AG08395 (cell line): ENCODE measurements around the gene RFX2.

Experiments
- DNase-seq: peaks from one replicate; pipeline ENCODE4 v3.0.0; 2012; ENCODE audit warnings: mixed read lengths, low spot score

Gene RFX2

DNA sequence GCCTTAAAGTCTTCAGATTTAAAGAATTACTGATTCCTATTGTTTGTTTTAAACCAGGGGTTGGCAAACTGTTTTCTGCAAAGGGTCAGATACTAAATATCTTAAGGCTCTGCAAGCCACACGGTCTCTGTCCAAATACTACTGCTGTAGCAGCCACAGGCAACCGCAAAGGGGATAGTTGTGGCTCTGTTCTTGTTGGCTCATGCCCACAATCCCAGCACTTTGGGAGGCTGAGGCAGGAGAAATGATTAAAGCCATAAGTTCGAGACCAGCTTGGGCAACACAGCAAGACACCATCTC lies 154.7 kb downstream of the RFX2 start:
- DNase-seq = peak; percentile 38

- DNase-seq = peak; percentile 31
Observed at GRCh38 chr19:5954293-5954692, 156.0 kb downstream of the RFX2 start.

GRCh38 chr19:5953680-5954213 lies 156.6 kb downstream of the RFX2 start:
- DNase-seq = peak; percentile 64

DNA sequence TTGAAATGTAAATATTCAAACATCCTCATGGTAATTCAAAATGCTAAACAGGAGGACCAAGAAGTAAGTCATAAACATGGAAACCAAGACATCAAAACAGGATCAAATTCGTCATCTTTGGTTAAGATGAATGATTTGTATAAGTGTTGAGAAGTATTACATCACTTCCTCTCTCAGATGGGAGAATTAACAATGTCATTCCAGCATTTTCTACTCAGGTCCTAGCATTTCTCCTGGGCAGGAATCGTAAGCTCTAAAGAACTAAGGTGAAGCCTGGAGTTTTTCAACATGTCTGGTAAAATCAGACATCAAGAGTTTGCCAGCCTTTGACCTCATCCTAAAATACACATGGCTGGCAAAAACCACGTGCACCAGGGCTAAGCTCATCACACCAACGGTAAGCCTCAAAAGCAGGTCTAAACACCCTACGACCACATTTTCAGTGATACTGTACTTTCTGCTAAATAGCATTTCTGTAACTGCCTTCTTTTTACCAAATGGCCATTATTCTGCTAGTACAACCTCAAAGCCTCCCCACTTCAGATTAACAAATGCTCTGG lies 157.2 kb downstream of the RFX2 start:
- DNase-seq = no peak

GRCh38 chr19:5952193-5953029 lies 157.9 kb downstream of the RFX2 start:
- no peak for DNase-seq

GRCh38 chr19:5951338-5951861 lies 158.9 kb downstream of the RFX2 start:
- DNase-seq = no peak

DNA sequence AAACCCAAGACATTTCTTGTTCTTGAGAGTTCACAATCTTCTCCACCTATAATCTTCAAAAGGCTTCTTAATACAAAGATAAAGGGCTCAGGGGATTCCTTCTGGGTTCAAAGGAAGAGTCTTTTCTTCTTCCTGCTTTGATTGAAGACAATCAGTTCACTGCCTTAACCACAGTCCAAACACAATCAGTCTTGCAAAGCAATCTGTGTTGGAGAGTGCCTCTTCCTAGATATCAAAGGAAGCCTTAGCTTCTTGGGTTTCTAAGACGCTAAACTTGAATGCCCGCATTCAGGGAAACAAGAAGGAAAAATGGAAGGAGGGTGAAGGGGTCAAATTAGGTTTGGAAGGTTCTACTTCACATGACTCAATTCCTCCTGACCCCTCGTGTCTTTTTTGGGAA lies 159.6 kb downstream of the RFX2 start:
- no peak for DNase-seq

DNA sequence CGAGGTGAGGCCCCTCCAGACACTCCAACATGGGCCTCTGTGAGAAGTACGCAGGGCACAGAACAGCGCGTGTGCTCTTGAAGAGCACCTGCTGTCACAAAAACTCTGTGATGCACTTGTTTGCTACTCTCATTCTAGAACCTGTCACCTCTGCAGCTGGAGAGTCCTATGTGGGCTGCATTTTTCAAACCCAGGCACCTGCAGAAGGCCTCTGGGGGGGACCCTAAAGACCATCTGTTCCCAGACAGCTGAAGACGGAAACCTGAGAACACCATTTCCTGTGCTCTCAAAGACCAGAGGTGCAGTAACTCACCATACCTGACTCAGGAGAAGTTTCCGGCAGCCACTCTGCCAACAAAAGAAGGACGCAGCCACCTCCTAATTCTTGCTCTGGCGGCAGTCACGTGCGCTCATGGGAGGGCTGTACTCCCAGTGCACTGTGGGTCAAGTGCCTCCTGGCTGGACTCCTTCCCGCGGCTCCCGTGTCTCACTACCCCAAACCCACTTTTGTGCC lies 160.5 kb downstream of the RFX2 start:
- DNase-seq = no peak

DNA sequence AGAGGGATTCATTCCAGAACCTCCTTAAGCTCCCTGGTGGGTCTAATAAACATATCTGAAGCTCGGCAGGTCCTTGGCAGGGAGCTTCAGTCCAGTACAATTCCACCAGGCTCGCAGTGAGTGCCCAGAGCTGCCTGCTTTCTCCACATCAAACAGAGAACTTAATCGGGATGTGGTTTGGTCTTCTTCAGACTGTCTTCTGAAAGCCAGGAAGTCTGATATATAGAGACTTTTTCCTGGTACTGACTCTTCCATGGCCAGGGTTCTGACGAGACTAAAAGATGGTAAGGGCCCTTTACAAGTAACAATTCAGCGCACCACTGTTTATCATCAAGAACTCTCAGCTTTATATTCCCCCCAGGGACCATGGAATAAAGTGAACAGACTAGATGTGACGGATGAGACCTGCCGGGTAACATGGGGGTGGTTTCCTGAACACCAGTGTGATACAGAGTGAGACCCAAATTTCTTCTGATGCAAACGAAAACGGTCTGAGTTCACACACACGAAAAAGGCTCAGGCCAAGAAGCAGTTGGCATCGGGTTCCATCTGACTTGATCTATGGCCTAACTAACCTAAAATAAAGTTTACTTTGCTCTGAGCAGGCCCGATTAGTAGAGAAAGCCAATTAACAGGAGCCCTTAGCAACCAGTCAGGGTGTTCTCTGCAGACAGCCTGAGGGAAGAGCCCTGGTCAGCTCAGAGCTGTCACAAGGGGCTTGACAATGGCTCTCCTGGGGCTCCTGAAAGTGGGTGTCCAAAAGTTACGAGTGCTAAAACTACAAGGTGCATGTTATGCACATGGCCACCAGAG lies 161.3 kb downstream of the RFX2 start:
- DNase-seq = no peak

DNA sequence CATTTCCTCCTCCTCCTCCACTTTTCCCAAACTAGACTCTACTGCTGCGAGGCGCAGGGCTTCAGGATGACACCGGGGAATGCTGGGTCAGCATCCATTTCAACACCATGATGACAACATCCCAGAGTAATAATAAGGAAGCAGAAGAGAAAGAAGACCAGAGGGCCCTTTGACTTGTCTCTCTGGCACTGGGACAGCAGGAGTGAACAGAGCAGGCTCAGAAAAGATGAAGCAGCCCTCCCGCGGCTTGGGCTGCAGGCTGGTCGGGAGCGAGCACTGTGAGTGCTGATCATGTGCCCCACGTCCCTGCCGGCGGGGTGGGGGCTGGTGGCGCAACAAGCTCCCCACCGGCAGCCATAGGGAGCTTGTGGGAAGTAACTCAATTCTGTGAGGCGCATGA lies 162.9 kb downstream of the RFX2 start:
- DNase-seq = peak; percentile 72

DNA sequence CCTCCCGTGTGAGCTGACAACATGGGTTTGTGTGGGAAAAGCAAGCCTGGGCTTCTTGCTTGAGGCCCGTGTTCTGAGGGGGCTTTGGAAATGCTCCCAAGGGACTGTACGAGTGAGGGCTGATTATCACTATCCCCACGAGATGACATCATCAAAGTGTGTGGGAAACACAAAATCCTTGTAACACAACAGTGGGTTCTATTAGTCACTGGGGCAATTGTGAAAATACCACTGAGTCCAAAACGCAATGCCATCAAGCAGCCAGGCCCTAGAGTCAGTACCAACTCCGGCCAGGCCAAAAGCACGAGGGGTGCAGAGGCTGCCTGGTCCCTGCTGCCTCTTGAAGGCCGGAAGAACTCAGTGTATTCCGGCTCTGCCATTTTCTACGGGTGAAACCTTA lies 166.7 kb downstream of the RFX2 start:
- DNase-seq = no peak
